PC-3 (cell line): ENCODE data around the gene ARHGAP42. TPM values are rescaled to one million over a fixed set of nuclear protein-coding genes. Genes with fewer than 3 reads are reported as not detected.

Experiments used
- ATAC-seq: fragments of 200-7000 bp; cut with Tn5 transposase; 2 replicates; pipeline ENCODE4 v1.9.1; 2020; ENCODE audit warnings: mild to moderate bottlenecking, moderate library complexity
- BruUV-seq: library from RNA; stranded (reverse); fragments of 400-500 nt; replicated peaks from 2 replicates; lab custom pipeline; 2021; lab: Mats Ljungman, UMichigan
- CTCF ChIA-PET: fragments of 300-600 bp; sonication (Branson Sonifier 250); formaldehyde crosslinking; loops from one replicate; lab custom pipeline; 2022; ENCODE audit warnings: antibody characterized with exemption; lab: Charles Lee
- POLR2A ChIA-PET: fragments of 300-600 bp; sonication (Branson Sonifier 250); formaldehyde crosslinking; loops from one replicate; lab custom pipeline; 2022; ENCODE audit warnings: antibody characterized with exemption; ENCODE audit not compliant: unreplicated experiment; lab: Charles Lee
- DNase-seq: peaks from one replicate; pipeline ENCODE4 v3.0.0-alpha.2; 2015
- H2AFZ ChIP-seq: fragments of 300-600 bp; sonication (generic); 2 replicates; pipeline ENCODE4 v1.6.0; 2016; ENCODE audit warnings: antibody characterized with exemption, low read length
- H3F3A ChIP-seq: fragments of 300-600 bp; sonication (generic); one replicate; pipeline ENCODE4 v1.6.0; 2017; ENCODE audit warnings: antibody characterized with exemption, low read length, control low read depth, mild to moderate bottlenecking; ENCODE audit not compliant: unreplicated experiment
- H3K27ac ChIP-seq: fragments of 300-600 bp; sonication (generic); 2 replicates; pipeline ENCODE4 v1.5.1; 2016; ENCODE audit warnings: mild to moderate bottlenecking, low read length
- H3K27me3 ChIP-seq: fragments of 300-600 bp; sonication (generic); 2 replicates; pipeline ENCODE4 v1.6.1; 2016; ENCODE audit warnings: low read length, mixed read lengths
- H3K36me3 ChIP-seq: fragments of 300-600 bp; sonication (generic); 2 replicates; pipeline ENCODE4 v1.6.1; 2016; ENCODE audit warnings: low read depth, mixed run types, low read length, mixed read lengths
- H3K4me1 ChIP-seq: fragments of 300-600 bp; sonication (generic); 2 replicates; pipeline ENCODE4 v1.5.1; 2016; ENCODE audit warnings: low read length; ENCODE audit not compliant: insufficient read depth
- H3K4me2 ChIP-seq: fragments of 300-600 bp; sonication (generic); 2 replicates; pipeline ENCODE4 v1.6.0; 2016; ENCODE audit warnings: low read length
- H3K4me3 ChIP-seq: fragments of 300-600 bp; sonication (generic); 2 replicates; pipeline ENCODE4 v1.5.1; 2016; ENCODE audit warnings: mild to moderate bottlenecking, low read length, mixed read lengths
- H3K79me2 ChIP-seq: fragments of 300-600 bp; sonication (generic); 2 replicates; pipeline ENCODE4 v1.6.1; 2017; ENCODE audit warnings: low read length, mixed read lengths
- H3K9ac ChIP-seq: fragments of 300-600 bp; sonication (generic); 2 replicates; pipeline ENCODE4 v1.6.0; 2016; ENCODE audit warnings: mild to moderate bottlenecking, low read length
- H3K9me2 ChIP-seq: fragments of 300-600 bp; sonication (generic); replicated peaks from 2 replicates; pipeline ENCODE4 v1.6.1; 2016; ENCODE audit warnings: mixed run types, low read length, mixed read lengths
- H3K9me3 ChIP-seq: fragments of 300-600 bp; sonication (generic); 2 replicates; pipeline ENCODE4 v1.6.1; 2016; ENCODE audit warnings: low read length, mixed read lengths
- H4K20me1 ChIP-seq: fragments of 300-600 bp; sonication (generic); 2 replicates; pipeline ENCODE4 v1.6.1; 2016; ENCODE audit warnings: low read length, mixed read lengths
- EZH2 ChIP-seq: fragments of 300-600 bp; sonication (generic); IDR thresholded peaks from one replicate; pipeline ENCODE4 v1.6.1; 2017; ENCODE audit warnings: antibody characterized with exemption, mild to moderate bottlenecking, low read length; ENCODE audit not compliant: unreplicated experiment
- EZH2phosphoT487 ChIP-seq: fragments of 300-600 bp; sonication (generic); IDR thresholded peaks from 2 replicates; pipeline ENCODE4 v1.6.1; 2018; ENCODE audit warnings: mild to moderate bottlenecking, antibody characterized with exemption, low read length, borderline replicate concordance
- intact Hi-C: fragments of 100-400 bp; cut with micrococcal nuclease; formaldehyde crosslinking; loops from 2 replicates; pipeline ENCODE4 v1.9.0; 2023
- total RNA-seq: library from RNA; depleted of rRNA; stranded (reverse); fragments of >200 nt; gene quantifications from 2 replicates; pipeline ENCODE4 v1.2.3, GENCODE V29; 2014
- TF ChIP-seq, protein P1 (sequence below): fragments of 300-600 bp; sonication (generic); conservative IDR thresholded peaks from 2 replicates; pipeline ENCODE4 v1.5.1; 2017; ENCODE audit warnings: antibody characterized with exemption, low read depth, mild to moderate bottlenecking, low read length

The ARHGAP42 gene
- total RNA-seq, 1 experiment from 2014 or later, result 12.1 TPM

DNA sequence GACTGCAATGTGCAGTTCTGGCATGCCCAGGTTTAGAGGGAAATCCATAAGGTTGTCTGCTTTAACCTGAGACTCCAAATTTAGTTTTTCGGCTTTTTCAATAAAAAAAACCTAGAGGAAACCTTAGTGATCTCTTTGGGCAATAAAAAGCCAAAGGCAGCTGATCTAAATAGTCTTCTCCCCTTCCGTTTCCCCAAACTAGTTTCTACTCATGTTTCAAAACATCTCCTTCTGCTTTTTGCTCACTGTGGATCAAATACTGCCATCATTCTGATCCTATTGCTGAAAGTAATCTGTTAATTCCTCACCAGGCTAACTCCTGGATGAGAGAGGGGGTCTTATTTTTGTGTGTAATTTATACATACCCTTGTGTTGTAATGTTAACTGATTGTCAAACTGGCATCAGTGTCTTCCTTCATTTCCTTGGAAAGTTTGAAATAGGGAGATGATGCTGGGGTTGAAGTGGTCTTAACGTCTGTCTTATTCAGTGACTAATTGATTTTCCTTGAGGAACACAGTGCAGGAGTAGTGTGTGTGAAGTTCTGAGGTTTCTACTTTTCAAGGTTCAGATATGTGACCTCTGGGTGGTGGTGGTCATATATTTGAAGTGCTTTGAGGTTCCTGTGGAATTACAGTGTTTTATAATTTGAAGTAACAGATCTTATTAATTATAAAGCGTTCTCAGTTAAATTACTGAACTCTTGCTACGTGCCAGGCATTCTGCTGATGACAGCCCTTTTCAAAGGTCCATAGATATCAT is 55.0 kb downstream of the ARHGAP42 start:
- ATAC-seq (no peak), DNase-seq (no peak)
- no peak overlapping the region for H2AFZ ChIP-seq
- H3K4me2 ChIP-seq, result no peak overlapping the region
- TF ChIP-seq, protein P1, sequence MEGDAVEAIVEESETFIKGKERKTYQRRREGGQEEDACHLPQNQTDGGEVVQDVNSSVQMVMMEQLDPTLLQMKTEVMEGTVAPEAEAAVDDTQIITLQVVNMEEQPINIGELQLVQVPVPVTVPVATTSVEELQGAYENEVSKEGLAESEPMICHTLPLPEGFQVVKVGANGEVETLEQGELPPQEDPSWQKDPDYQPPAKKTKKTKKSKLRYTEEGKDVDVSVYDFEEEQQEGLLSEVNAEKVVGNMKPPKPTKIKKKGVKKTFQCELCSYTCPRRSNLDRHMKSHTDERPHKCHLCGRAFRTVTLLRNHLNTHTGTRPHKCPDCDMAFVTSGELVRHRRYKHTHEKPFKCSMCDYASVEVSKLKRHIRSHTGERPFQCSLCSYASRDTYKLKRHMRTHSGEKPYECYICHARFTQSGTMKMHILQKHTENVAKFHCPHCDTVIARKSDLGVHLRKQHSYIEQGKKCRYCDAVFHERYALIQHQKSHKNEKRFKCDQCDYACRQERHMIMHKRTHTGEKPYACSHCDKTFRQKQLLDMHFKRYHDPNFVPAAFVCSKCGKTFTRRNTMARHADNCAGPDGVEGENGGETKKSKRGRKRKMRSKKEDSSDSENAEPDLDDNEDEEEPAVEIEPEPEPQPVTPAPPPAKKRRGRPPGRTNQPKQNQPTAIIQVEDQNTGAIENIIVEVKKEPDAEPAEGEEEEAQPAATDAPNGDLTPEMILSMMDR, result no peak
- TF ChIP-seq EZH2phosphoT487, result no peak
- no peak for TF ChIP-seq EZH2
- H3K9me3 ChIP-seq, result no peaks in the 10 kb centered on the region
- no peaks in the 10 kb centered on the region for H3K9me2 ChIP-seq
- no peaks in the 10 kb centered on the region for H3F3A ChIP-seq
- CTCF ChIA-PET, result no interaction called here
- no peak overlapping the region for H3K4me3 ChIP-seq
- no peaks in the 10 kb centered on the region for H4K20me1 ChIP-seq
- POLR2A ChIA-PET, result no interaction called here
- H3K9ac ChIP-seq, result no peak overlapping the region
- H3K27me3 ChIP-seq, result no peaks in the 10 kb centered on the region
- no peaks in the 10 kb centered on the region for H3K36me3 ChIP-seq
- no TSS peak for BruUV-seq
- H3K27ac ChIP-seq, result no peak overlapping the region
- intact Hi-C loops, result no loop called here
- peaks cover 4% of the 10 kb centered on the region; the same call in 1 of the 2 replicates for H3K79me2 ChIP-seq
- peaks cover 13% of the 10 kb centered on the region for H3K4me1 ChIP-seq

DNA sequence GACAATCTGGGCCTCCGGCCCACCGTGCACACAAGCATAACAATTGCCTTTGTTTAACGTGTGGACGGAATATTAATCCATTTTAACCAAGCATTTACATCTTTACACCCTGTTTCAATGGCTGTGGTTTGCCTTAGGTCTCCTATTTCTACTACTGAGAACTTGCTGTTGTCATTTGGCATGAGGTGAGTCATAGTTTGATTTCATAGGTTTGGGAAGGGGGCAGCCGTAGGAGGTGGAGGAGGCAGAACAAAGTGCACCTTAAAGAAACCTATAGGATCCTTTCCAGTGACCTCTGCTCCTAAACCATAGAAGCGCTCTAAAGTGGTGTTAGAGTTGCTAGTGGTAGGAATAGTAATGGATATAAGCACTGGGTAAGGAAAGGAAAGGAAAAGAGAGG is 59.4 kb downstream of the ARHGAP42 start:
- Histone ChIP-seq H4K20me1 (no peaks in the 10 kb centered on the region), H3F3A (peaks cover 5% of the 10 kb centered on the region), H3K9ac (no peak overlapping the region), H3K9me2 (no peaks in the 10 kb centered on the region), H2AFZ (no peak overlapping the region), H3K79me2 (peaks cover 4% of the 10 kb centered on the region; the same call in 1 of the 2 replicates), H3K4me1 (no peaks in the 10 kb centered on the region), H3K27ac (no peak overlapping the region), H3K4me3 (no peak overlapping the region), H3K27me3 (no peaks in the 10 kb centered on the region), H3K9me3 (no peaks in the 10 kb centered on the region), H3K4me2 (no peak overlapping the region), H3K36me3 (0 out of 2 replicates have a peak, but pooled peaks cover 3% of the 10 kb centered on the region)
- TF ChIP-seq EZH2, result no peak
- TF ChIP-seq, protein P1, result no peak
- TF ChIP-seq EZH2phosphoT487, result no peak
- no peak for ATAC-seq
- CTCF ChIA-PET, result no interaction called here
- BruUV-seq, result no TSS peak
- POLR2A ChIA-PET, result no interaction called here
- intact Hi-C loops, result no loop called here
- no peak for DNase-seq

DNA sequence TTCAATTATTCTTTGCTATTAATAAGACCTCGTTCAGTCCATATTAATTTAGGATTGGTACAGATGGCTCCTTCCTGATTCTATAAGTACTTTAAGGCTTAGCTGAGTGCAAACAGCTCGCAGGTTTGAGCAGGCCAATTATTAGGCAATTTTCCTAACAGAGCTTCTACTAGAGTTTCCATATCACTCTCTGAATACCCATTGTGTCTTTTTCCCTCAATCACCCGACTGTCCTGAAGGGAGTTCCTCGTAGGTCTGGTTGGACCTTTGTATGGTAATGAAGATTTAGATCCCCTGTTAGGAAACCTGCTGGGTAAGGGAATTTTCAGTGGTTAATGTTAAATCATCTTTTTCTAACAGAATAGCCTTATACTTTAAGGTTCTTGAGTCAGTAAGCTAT is 61.1 kb downstream of the ARHGAP42 start:
- POLR2A ChIA-PET, result no interaction called here
- Histone ChIP-seq H3K27me3 (no peaks in the 10 kb centered on the region), H3K27ac (no peak overlapping the region), H3K9me2 (no peaks in the 10 kb centered on the region), H3K36me3 (0 out of 2 replicates have a peak, but pooled peaks cover 3% of the 10 kb centered on the region), H3K9me3 (no peaks in the 10 kb centered on the region), H3F3A (peaks cover 5% of the 10 kb centered on the region), H3K4me1 (peaks cover 7% of the 10 kb centered on the region), H3K79me2 (peaks cover 10% of the 10 kb centered on the region; the same call in 1 of the 2 replicates), H3K4me2 (no peak overlapping the region), H3K4me3 (no peak overlapping the region), H3K9ac (no peak overlapping the region), H2AFZ (no peak overlapping the region), H4K20me1 (no peaks in the 10 kb centered on the region)
- no TSS peak for BruUV-seq
- no peak for DNase-seq
- no peak for ATAC-seq
- TF ChIP-seq, protein P1, result no peak
- TF ChIP-seq EZH2 (no peak), EZH2phosphoT487 (no peak)
- intact Hi-C loops, result no loop called here
- CTCF ChIA-PET, result no interaction called here
